MM.1S (cell line): Measurements from ENCODE around the gene SPINT2.

ENCODE experiments used
- EZH2 ChIP-seq: fragments of 300-600 bp; sonication (generic); optimal IDR thresholded peaks from 2 replicates; pipeline ENCODE3; 2017; ENCODE audit warnings: low read depth, mild to moderate bottlenecking, antibody characterized with exemption, low read length, mixed read lengths
- EZH2phosphoT487 ChIP-seq: fragments of 300-600 bp; sonication (generic); IDR thresholded peaks from 2 replicates; pipeline ENCODE4 v1.6.1; 2018; ENCODE audit warnings: antibody characterized with exemption, low read length
- TF ChIP-seq, protein P1 (sequence below): fragments of 300-600 bp; sonication (generic); IDR thresholded peaks from 2 replicates; pipeline ENCODE4 v1.5.1; 2016; ENCODE audit warnings: antibody characterized with exemption, low read length, mixed read lengths

- TF ChIP-seq, protein P1, sequence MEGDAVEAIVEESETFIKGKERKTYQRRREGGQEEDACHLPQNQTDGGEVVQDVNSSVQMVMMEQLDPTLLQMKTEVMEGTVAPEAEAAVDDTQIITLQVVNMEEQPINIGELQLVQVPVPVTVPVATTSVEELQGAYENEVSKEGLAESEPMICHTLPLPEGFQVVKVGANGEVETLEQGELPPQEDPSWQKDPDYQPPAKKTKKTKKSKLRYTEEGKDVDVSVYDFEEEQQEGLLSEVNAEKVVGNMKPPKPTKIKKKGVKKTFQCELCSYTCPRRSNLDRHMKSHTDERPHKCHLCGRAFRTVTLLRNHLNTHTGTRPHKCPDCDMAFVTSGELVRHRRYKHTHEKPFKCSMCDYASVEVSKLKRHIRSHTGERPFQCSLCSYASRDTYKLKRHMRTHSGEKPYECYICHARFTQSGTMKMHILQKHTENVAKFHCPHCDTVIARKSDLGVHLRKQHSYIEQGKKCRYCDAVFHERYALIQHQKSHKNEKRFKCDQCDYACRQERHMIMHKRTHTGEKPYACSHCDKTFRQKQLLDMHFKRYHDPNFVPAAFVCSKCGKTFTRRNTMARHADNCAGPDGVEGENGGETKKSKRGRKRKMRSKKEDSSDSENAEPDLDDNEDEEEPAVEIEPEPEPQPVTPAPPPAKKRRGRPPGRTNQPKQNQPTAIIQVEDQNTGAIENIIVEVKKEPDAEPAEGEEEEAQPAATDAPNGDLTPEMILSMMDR: no peak
- no peak for TF ChIP-seq EZH2
- no peak for TF ChIP-seq EZH2phosphoT487
Measured at GRCh38 chr19:38306236-38306635, 41.9 kb downstream of the SPINT2 start.
